ENCODE measurements around the gene FARP2. TPM values are rescaled to one million over a fixed set of nuclear protein-coding genes. Genes with fewer than 3 reads are reported as not detected.
"Not testable (repeated sequence)": the region's sequence is repeated elsewhere in the genome, so short reads cannot be mapped to it uniquely, and the experiment has no call there.

The FARP2 gene
- total and polyA plus RNA-seq, 10 donors: 9.1 to 72.8 (median 53.4) TPM

- peak; percentile 98 for DNase-seq
- H3K36me3 ChIP-seq: peaks cover 0 to 10% (median 0%) of the 10 kb centered on the region in 6 donors
- TF ChIP-seq POLR2A (IDR thresholded peaks at IDR 0.05) (peak in 1 of 3 donors; percentile 71), POLR2AphosphoS5 (IDR thresholded peaks at IDR 0.05) (peak; percentile 78 to 87 (median 82)), CTCF (IDR thresholded peaks at IDR 0.05 in 8 of 11, conservative IDR thresholded peaks at IDR 0.05 in 3 of 11) (no peak)
- no peaks in the 10 kb centered on the region for H3K9me3 ChIP-seq
- peak within 1 kb of the TSS; percentile 58 to 87 (median 82) for H3K4me3 ChIP-seq
- H3K4me1 ChIP-seq: peaks cover 50 to 85% (median 78%) of the 10 kb centered on the region in 6 donors
- intact Hi-C loops (cut with DNase I; ENCODE audit: low total_unique reads): no loop called here
- peak within 1 kb of the TSS; percentile 92 to 100 (median 98) for H3K27ac ChIP-seq
- H3K27me3 ChIP-seq (replicated peaks in 1 of 7): no peaks in the 10 kb centered on the region
- 0 to 1% (median 1%) methylated on average over 14 to 75 of the region's 75 CpGs for WGBS, 5 donors
Measured at GRCh38 chr2:241315879-241316631, 40.0 kb upstream of the FARP2 start, which contains the start of gene SEPTIN2. Gene SEPTIN2 (plus strand): TSS chr2:241315925. CDS start chr2:241324233, 8,308 bp downstream.

GRCh38 chr2:241316825-241317224 is 39.3 kb upstream of the FARP2 start:
- no peaks in the 10 kb centered on the region for H3K27me3 ChIP-seq (replicated peaks in 1 of 7)
- TF ChIP-seq CTCF (IDR thresholded peaks at IDR 0.05 in 8 of 11, conservative IDR thresholded peaks at IDR 0.05 in 3 of 11) (no peak), POLR2AphosphoS5 (IDR thresholded peaks at IDR 0.05) (no peak), POLR2A (IDR thresholded peaks at IDR 0.05) (no peak)
- peak overlapping the region; percentile 58 to 87 (median 82) for H3K4me3 ChIP-seq
- intact Hi-C loops (cut with DNase I; ENCODE audit: low total_unique reads): no loop called here
- peaks cover 0 to 10% (median 0%) of the 10 kb centered on the region in 6 donors for H3K36me3 ChIP-seq
- H3K4me1 ChIP-seq: peaks cover 54 to 85% (median 78%) of the 10 kb centered on the region in 6 donors
- no peaks in the 10 kb centered on the region for H3K9me3 ChIP-seq
- H3K27ac ChIP-seq: peak overlapping the region; percentile 92 to 100 (median 98)
- DNase-seq: no peak
- WGBS, 5 donors: 14 to 22% (median 20%) methylated on average over 4 of the region's 4 CpGs

- H3K36me3 ChIP-seq: peaks cover 0 to 10% (median 0%) of the 10 kb centered on the region in 6 donors
- no peaks in the 10 kb centered on the region for H3K9me3 ChIP-seq
- peak overlapping the region; percentile 92 to 100 (median 98) for H3K27ac ChIP-seq
- no peak for TF ChIP-seq POLR2A (IDR thresholded peaks at IDR 0.05)
- TF ChIP-seq CTCF (IDR thresholded peaks at IDR 0.05 in 8 of 11, conservative IDR thresholded peaks at IDR 0.05 in 3 of 11): no peak
- no peak for TF ChIP-seq POLR2AphosphoS5 (IDR thresholded peaks at IDR 0.05)
- peaks cover 57 to 85% (median 79%) of the 10 kb centered on the region in 6 donors for H3K4me1 ChIP-seq
- peak overlapping the region in 7 of 8 donors; percentile 6 to 87 (median 80) for H3K4me3 ChIP-seq
- no peak for DNase-seq
- H3K27me3 ChIP-seq (replicated peaks in 1 of 7): no peaks in the 10 kb centered on the region
- intact Hi-C loops (cut with DNase I; ENCODE audit: low total_unique reads): no loop called here
- WGBS, 5 donors: 54 to 75% (median 70%) methylated on average over 4 of the region's 4 CpGs
Measured at GRCh38 chr2:241317391-241317790, 38.7 kb upstream of the FARP2 start.

- peaks cover 68 to 85% (median 81%) of the 10 kb centered on the region in 6 donors for H3K4me1 ChIP-seq
- intact Hi-C loops (cut with DNase I; ENCODE audit: low total_unique reads): not testable (repeated sequence)
Measured at GRCh38 chr2:241318830-241319229, 37.3 kb upstream of the FARP2 start.

More at GRCh38 chr2:241318830-241319229, 37.3 kb upstream of the FARP2 start:
- not testable (repeated sequence) for H3K4me3 ChIP-seq; H3K36me3 ChIP-seq; DNase-seq; H3K27ac ChIP-seq; H3K9me3 ChIP-seq; H3K27me3 ChIP-seq (replicated peaks in 1 of 7)
- WGBS, 5 donors: 89 to 93% (median 91%) methylated on average over 6 of the region's 6 CpGs

Measured in spleen (tissue), 11 donors.